GM19023 (cell line): ENCODE results near the gene BRINP3.

Experiments
- ATAC-seq: cut with Tn5 transposase; IDR thresholded peaks from one replicate; pipeline ENCODE4 v1.9.1; 2021; ENCODE audit warnings: mild to moderate bottlenecking, moderate library complexity; ENCODE audit not compliant: unreplicated experiment

Gene BRINP3

GRCh38 chr1:190453550-190453949 lies 24.1 kb downstream of the BRINP3 start:
- no peak for ATAC-seq

GRCh38 chr1:190452272-190452848 lies 25.3 kb downstream of the BRINP3 start:
- no peak for ATAC-seq

- no peak for ATAC-seq
Measured at GRCh38 chr1:190444464-190444863, 33.2 kb downstream of the BRINP3 start.

- no peak for ATAC-seq
Measured at GRCh38 chr1:190439447-190439846, 38.2 kb downstream of the BRINP3 start.

- no peak for ATAC-seq
Measured at GRCh38 chr1:190436615-190437014, 41.0 kb downstream of the BRINP3 start.

GRCh38 chr1:190429932-190430331 lies 47.7 kb downstream of the BRINP3 start:
- no peak for ATAC-seq

GRCh38 chr1:190429141-190429540 lies 48.5 kb downstream of the BRINP3 start:
- ATAC-seq: no peak

GRCh38 chr1:190416239-190416638 lies 61.4 kb downstream of the BRINP3 start:
- no peak for ATAC-seq

GRCh38 chr1:190413142-190413541 lies 64.5 kb downstream of the BRINP3 start:
- ATAC-seq: no peak

GRCh38 chr1:190403402-190403801 lies 74.3 kb downstream of the BRINP3 start:
- ATAC-seq: no peak

GRCh38 chr1:190399233-190399632 lies 78.4 kb downstream of the BRINP3 start:
- ATAC-seq: no peak

- ATAC-seq: no peak
Measured at GRCh38 chr1:190391582-190391981, 86.1 kb downstream of the BRINP3 start.

GRCh38 chr1:190377991-190378390 lies 99.7 kb downstream of the BRINP3 start:
- no peak for ATAC-seq

- ATAC-seq: no peak
Measured at GRCh38 chr1:190377294-190377693, 100.4 kb downstream of the BRINP3 start.

GRCh38 chr1:190376044-190376443 lies 101.6 kb downstream of the BRINP3 start:
- no peak for ATAC-seq

GRCh38 chr1:190373705-190374336 lies 103.8 kb downstream of the BRINP3 start:
- ATAC-seq: peak; percentile 67

GRCh38 chr1:190367200-190367599 lies 110.5 kb downstream of the BRINP3 start:
- no peak for ATAC-seq

GRCh38 chr1:190365283-190365682 lies 112.4 kb downstream of the BRINP3 start:
- no peak for ATAC-seq

- ATAC-seq: no peak
Measured at GRCh38 chr1:190353538-190354101, 124.0 kb downstream of the BRINP3 start.

GRCh38 chr1:190344454-190344853 lies 133.2 kb downstream of the BRINP3 start:
- ATAC-seq: no peak

- ATAC-seq: no peak
Measured at GRCh38 chr1:190338829-190339228, 138.8 kb downstream of the BRINP3 start.

- ATAC-seq: no peak
Measured at GRCh38 chr1:190328871-190329270, 148.8 kb downstream of the BRINP3 start.

- ATAC-seq: no peak
Measured at GRCh38 chr1:190328361-190328760, 149.3 kb downstream of the BRINP3 start.
